ENCODE measurements around the gene ZNF101.
A peak's percentile ranks its signal among the peaks of the same experiment; 100 is the strongest.
"Not testable (repeated sequence)": the region's sequence is repeated elsewhere in the genome, so short reads cannot be mapped to it uniquely, and the experiment has no call there.

ZNF101 gene

GRCh38 chr19:19663256-19664120, 5.2 kb upstream of the ZNF101 start, which contains the start of gene ATP13A1:
Gene ATP13A1, minus strand, starts transcription at chr19:19663676. Its CDS starts 10 bp downstream, at chr19:19663666.
- DNase-seq (ENCODE audit: insufficient read length) (peak; percentile 66), FAIRE-seq (peak; percentile 87)
- TF ChIP-seq POLR2AphosphoS5 (IDR thresholded peaks at IDR 0.05; ENCODE audit: low read depth, low read length) (peak; percentile 80), TAF1 (IDR thresholded peaks at IDR 0.05; ENCODE audit: borderline replicate concordance, low read depth, low read length) (peak; percentile 91), POLR2A (IDR thresholded peaks at IDR 0.05; ENCODE audit: low read depth, low read length) (peak; percentile 86)

DNA sequence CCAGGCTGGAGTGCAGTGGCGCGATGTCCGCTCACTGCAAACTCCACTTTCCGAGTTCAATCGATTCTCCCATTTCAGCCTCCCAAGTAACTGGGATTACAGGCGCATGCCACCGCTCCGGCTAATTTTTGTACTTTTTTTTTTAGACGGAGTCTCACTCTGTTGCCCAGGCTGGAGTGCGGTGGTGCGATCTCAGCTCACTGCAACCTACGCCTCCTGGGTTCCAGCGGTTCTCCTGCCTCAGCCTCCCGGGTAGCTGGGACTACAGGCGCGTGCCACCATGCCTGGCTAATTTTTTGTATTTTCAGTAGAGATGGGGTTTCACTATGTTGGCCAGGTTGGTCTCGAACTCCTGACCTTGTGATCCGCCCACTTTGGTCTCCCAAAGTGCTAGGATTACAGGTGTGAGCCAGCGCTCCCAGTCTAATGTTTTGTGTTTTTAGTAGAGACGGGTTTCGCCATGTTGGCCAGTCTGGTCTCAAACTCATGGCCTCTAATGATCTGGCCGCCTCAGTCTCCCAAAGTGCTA, 3.2 kb upstream of the ZNF101 start:
- FAIRE-seq; DNase-seq (ENCODE audit: insufficient read length): not testable (repeated sequence)

DNA sequence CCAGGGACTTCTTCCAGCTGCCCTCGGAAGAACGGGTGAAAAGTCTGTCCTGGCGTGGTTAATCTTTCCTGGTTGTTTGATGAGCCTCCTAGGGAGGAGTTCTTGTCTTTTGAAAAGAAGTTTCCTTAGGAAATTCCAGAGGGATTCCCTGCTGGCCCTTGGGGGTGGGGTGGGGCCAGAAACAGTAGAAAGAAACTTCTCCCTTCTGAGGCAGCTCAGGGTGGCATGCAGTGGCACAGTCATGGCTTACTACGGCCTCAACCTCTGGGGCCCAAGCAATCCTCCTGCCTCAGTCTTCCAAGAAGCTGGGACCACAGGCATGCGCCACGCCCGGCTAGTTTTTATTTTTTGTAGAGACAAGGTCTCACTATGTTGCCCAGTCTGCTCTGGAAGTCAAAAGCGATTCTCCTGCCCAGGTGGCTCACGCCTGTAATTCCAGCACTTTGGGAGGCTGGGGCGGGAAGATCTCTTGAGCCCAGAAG, 1.5 kb downstream of the ZNF101 start:
- no peak for TF ChIP-seq POLR2A (IDR thresholded peaks at IDR 0.05; ENCODE audit: low read depth, low read length)
- no peak for TF ChIP-seq TAF1 (IDR thresholded peaks at IDR 0.05; ENCODE audit: borderline replicate concordance, low read depth, low read length)
- TF ChIP-seq POLR2AphosphoS5 (IDR thresholded peaks at IDR 0.05; ENCODE audit: low read depth, low read length): no peak
- DNase-seq (ENCODE audit: insufficient read length) (no peak), FAIRE-seq (no peak)

DNA sequence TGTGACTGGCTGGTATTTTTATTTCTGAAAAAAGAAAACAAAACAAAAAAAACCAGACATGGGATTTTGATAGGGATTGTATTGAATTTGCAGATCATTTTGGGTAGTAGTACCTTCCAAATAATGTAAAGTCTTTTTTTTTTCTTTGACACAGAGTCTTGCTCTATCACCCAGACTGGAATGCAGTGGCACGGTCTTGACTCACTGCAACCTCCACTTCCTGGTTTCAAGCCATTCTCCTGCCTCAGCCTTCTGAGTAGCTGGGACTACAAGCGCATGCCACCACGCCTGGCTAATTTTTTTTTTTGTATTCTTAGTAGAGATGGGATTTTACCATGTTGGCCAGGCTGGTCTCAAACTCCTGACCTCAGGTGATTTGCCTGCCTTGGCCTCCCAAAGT, 4.2 kb downstream of the ZNF101 start:
- FAIRE-seq (no peak), DNase-seq (ENCODE audit: insufficient read length) (no peak)
- TF ChIP-seq POLR2AphosphoS5 (IDR thresholded peaks at IDR 0.05; ENCODE audit: low read depth, low read length) (no peak), POLR2A (IDR thresholded peaks at IDR 0.05; ENCODE audit: low read depth, low read length) (no peak), TAF1 (IDR thresholded peaks at IDR 0.05; ENCODE audit: borderline replicate concordance, low read depth, low read length) (no peak)

DNA sequence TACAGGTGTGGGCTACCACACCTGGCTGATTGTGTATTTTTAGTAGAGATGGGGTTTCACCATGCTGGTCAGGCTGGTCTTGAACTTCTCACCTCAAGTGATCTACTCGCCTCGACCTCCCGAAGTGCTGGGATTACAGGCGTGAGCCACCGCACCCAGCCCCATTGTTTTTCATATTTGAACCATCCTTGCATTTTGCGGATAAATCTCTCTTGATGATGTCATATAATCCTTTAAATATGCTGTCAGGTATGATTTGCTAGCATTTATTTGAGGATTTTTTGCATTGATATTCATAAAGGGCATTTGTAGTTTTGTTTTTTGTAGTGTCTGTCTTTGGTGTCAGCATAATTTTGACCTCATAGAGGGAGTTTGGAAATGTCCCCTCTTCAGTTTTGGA, 5.7 kb downstream of the ZNF101 start:
- TF ChIP-seq TAF1 (IDR thresholded peaks at IDR 0.05; ENCODE audit: borderline replicate concordance, low read depth, low read length): no peak
- TF ChIP-seq POLR2A (IDR thresholded peaks at IDR 0.05; ENCODE audit: low read depth, low read length): no peak
- no peak for TF ChIP-seq POLR2AphosphoS5 (IDR thresholded peaks at IDR 0.05; ENCODE audit: low read depth, low read length)
- no peak for DNase-seq (ENCODE audit: insufficient read length)
- FAIRE-seq: no peak

- TF ChIP-seq POLR2A (IDR thresholded peaks at IDR 0.05; ENCODE audit: low read depth, low read length) (no peak), TAF1 (IDR thresholded peaks at IDR 0.05; ENCODE audit: borderline replicate concordance, low read depth, low read length) (no peak), POLR2AphosphoS5 (IDR thresholded peaks at IDR 0.05; ENCODE audit: low read depth, low read length) (no peak)
- FAIRE-seq (no peak), DNase-seq (ENCODE audit: insufficient read length) (no peak)
Observed at GRCh38 chr19:19677579-19677978, 8.9 kb downstream of the ZNF101 start.

- TF ChIP-seq POLR2AphosphoS5 (IDR thresholded peaks at IDR 0.05; ENCODE audit: low read depth, low read length) (no peak), TAF1 (IDR thresholded peaks at IDR 0.05; ENCODE audit: borderline replicate concordance, low read depth, low read length) (no peak)
- FAIRE-seq (no peak), DNase-seq (ENCODE audit: insufficient read length) (no peak)
Observed at GRCh38 chr19:19679176-19680073, 10.8 kb downstream of the ZNF101 start.

DNA sequence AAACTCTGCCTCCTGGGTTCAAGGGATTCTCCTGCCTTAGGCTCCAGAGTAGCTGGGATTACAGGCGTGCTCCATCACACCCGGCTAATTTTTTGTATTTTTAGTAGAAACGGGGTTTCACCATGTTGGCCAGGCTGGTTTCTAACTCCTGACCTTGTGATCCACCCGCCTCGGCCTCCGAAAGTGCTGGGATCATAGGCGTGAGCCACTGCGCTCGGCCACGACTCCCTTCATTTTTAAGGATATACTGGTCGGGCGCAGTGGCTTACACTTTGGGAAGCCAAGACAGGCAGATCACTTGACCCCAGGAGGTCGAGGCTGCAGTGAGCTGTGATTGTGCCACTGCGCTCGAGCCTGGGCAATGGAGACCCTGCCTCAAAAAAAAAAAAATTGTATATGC, 17.5 kb downstream of the ZNF101 start:
- not testable (repeated sequence) for FAIRE-seq; DNase-seq (ENCODE audit: insufficient read length)

DNA sequence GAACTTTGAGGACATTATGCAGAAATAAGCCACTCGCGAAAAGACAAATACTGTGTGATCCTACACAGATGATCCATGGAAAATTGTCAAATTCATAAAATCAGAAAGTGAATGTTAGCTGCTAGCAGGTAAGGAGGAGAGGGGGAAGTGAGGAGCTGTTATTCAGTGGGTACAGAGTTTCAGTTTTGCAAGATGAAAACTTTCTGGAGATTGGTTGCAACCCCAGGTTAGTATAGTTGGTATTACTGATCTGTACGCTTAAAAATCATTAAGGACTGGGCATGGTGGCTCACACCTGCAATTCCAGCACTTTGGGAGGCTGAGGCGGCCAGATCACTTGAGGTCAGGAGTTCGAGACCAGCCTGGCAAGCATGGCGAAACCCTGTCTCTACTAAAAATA, 17.9 kb downstream of the ZNF101 start:
- TF ChIP-seq POLR2A (IDR thresholded peaks at IDR 0.05; ENCODE audit: low read depth, low read length): no peak
- no peak for TF ChIP-seq POLR2AphosphoS5 (IDR thresholded peaks at IDR 0.05; ENCODE audit: low read depth, low read length)
- no peak for TF ChIP-seq TAF1 (IDR thresholded peaks at IDR 0.05; ENCODE audit: borderline replicate concordance, low read depth, low read length)
- DNase-seq (ENCODE audit: insufficient read length) (no peak), FAIRE-seq (no peak)

GRCh38 chr19:19687090-19687489, 18.5 kb downstream of the ZNF101 start:
- TF ChIP-seq TAF1 (IDR thresholded peaks at IDR 0.05; ENCODE audit: borderline replicate concordance, low read depth, low read length): no peak
- TF ChIP-seq POLR2A (IDR thresholded peaks at IDR 0.05; ENCODE audit: low read depth, low read length): no peak
- no peak for TF ChIP-seq POLR2AphosphoS5 (IDR thresholded peaks at IDR 0.05; ENCODE audit: low read depth, low read length)
- no peak for FAIRE-seq
- no peak for DNase-seq (ENCODE audit: insufficient read length)

DNA sequence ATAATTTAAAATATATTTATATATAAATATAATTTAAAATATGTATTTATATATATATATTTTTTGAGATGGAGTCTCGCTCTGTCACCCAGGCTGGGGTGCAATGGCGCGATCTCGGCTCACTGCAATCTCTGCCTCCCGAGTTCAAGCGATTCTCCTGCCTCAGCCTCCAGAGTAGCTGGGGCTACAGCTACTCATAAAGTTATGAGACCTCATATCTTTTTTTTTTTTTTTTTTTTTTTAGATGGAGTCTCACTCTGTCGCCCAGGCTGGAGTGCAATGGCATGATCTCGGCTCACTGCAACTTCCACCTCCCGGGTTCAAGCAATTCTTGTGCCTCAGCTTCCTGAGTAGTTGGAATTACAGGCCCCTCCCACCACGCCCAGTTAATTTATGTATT, 20.4 kb downstream of the ZNF101 start:
- not testable (repeated sequence) for DNase-seq (ENCODE audit: insufficient read length); FAIRE-seq

- TF ChIP-seq TAF1 (IDR thresholded peaks at IDR 0.05; ENCODE audit: borderline replicate concordance, low read depth, low read length): no peak
- DNase-seq (ENCODE audit: insufficient read length) (no peak), FAIRE-seq (no peak)
Observed at GRCh38 chr19:19691683-19692082, 23.0 kb downstream of the ZNF101 start.

All from GM12892 (cell line).